HT1080 (cell line): Measurements from ENCODE around the gene ANKRD44. TPM values are rescaled to one million over a fixed set of nuclear protein-coding genes. Genes with fewer than 3 reads are reported as not detected.

Source experiments
- DNase-seq: peaks from one replicate; pipeline ENCODE4 v3.0.0-alpha.2; 2015; ENCODE audit warnings: low read depth
- total RNA-seq: library from RNA; depleted of rRNA; stranded (reverse); fragments of >200 nt; shearing (Covaris generic); gene quantifications from 2 replicates; pipeline ENCODE4 v1.2.3, GENCODE V29; 2014

Gene ANKRD44
- total RNA-seq, 1 experiment from 2014 or later: 16.0 TPM

- DNase-seq: no peak
Measured at GRCh38 chr2:197322724-197323720, 12.4 kb upstream of the ANKRD44 start.

DNA sequence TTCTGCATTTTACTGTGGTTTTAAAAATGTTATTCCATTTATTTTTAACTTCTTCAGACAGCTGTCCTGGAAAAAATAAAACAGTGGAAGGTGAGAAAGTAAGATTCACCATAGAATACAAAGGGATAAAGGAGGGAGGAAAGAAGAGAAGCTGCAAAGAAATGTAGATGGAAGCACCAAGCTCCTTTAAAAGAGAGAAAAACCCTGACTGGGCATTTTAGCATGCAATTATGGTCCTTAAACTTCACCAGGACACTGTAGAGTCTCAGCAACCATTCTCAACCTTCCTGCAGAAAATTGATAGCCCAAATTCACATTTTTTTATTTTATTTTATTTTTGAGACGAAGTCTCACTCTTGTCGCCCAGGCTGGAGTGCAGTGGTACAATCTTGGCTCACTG lies 11.6 kb upstream of the ANKRD44 start:
- DNase-seq: no peak

DNA sequence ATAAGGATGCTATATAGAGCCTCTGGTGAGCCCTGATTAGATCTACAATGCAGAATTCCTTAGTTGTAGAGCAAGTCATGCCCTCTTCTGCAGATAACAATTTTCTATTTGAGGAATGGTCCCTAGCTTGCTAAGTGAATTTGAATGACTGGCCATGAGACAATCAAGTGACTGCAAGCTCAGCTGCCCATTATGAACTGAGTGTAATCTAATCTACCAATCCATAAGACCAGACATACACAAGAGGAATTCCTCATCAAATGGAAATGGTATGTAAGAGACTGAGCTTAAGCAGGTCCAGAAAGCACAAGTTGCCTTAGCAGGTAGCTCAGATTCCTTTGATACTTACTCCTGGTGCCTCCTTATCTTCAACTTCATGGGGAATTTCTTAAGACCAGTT lies 4.8 kb upstream of the ANKRD44 start:
- DNase-seq: no peak

GRCh38 chr2:197312186-197312585 lies 1.6 kb upstream of the ANKRD44 start:
- no peak for DNase-seq

DNA sequence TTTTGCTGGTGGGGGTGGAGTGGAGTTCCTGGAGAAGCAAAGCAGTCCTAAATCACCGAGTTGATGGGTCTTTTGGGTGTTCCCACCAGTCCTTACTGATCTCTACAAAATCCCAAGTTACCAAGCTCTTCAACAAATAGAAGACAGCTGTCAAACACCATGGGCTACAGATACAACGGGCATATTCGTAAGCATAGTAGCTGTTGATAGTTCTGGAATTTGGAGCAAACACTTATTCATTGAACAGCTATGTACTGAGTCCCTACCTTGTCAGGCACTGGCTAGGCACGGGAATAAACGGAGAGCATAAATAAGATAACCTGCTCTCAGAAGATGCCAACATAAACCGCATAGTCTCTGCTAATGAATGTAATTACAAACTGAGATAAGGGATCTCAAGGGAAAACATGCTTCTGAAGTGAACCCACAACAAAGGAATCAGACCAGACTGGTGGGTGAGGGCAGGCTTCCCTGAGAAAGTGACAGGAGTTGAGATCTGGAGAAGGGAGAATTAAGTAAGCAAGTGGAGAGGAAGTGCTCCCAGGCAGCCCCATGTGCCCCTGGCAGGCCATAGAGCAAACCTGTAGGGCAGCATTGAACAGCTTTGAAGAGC lies 947 bp upstream of the ANKRD44 start:
- DNase-seq: peak; percentile 21

DNA sequence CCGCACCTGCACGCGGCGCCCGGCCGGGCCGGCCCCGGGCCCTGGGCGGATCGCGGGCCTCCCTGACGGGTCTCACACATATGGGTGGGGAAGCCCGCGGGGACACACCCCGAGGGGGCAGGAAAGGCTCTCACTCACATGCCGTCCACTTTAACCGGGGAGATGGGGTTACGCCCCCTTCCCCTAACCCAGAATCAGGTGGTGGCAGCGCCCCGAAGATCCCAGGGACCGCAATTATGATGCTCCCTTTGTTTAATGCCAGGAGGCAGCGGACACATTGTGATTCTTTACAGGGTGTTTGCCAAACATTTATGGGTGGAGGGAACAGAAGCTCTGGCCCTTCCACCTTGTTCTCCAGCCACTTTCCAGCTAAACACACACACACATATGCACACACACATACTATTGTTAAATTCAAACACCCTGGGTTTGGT lies 424 bp upstream of the ANKRD44 start:
- peak; percentile 17 for DNase-seq

DNA sequence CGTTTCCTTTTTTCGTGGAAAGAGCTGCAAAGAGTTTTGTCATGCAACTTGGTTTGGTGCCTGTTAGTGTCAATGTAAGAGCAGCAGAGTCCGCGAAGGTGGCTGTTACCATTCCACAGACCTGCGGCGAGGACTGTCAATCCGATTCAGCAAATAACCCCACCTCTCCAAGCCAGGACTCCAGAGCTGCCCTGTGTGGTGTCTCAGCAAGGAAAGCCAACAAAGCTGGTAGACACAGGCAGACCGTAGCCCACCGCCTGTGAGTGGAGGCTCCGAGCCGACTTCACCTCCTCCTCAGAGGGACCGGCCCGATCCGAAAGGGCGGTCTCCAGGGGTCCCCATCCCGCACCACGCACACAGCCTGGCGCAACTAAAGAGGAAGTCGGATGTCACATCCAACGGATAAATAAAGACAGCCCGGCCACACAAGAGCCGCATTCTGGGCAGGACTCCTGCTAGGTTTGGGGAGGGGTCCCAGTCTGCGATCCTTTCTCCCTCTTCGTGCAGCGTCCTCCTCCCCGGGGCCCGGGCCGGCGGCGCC lies 819 bp downstream of the ANKRD44 start:
- DNase-seq: no peak

- DNase-seq: no peak
Measured at GRCh38 chr2:197308996-197309690, 1.4 kb downstream of the ANKRD44 start.

- no peak for DNase-seq
Measured at GRCh38 chr2:197308585-197308984, 2.0 kb downstream of the ANKRD44 start.

DNA sequence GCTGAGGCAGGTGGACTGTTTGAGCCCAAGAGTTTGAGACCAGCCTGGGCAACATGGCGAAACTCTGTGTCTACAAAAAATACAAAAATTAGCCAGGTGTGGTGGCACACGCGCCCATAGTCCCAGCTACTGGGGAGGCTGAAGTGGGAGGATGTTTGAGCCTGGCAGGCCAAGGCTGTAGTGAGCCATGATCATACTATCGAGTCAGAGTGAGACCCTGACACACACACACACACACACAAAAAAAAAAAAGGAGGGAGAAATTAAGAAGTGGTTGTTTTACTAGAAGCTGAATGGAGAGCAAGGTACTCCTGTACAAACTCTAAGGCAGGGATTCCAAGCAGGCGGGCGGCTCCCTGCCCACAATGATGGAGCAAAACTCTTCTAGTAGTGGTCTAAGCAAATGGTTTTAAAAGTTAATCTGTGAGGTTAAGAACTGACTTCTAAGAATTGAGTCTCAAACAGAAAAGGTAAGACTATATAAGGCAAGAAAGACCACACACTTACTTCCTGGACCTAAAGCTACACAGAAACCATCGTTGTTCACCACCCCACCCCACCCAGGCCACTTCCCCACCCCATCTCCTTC lies 2.6 kb downstream of the ANKRD44 start:
- DNase-seq: no peak

DNA sequence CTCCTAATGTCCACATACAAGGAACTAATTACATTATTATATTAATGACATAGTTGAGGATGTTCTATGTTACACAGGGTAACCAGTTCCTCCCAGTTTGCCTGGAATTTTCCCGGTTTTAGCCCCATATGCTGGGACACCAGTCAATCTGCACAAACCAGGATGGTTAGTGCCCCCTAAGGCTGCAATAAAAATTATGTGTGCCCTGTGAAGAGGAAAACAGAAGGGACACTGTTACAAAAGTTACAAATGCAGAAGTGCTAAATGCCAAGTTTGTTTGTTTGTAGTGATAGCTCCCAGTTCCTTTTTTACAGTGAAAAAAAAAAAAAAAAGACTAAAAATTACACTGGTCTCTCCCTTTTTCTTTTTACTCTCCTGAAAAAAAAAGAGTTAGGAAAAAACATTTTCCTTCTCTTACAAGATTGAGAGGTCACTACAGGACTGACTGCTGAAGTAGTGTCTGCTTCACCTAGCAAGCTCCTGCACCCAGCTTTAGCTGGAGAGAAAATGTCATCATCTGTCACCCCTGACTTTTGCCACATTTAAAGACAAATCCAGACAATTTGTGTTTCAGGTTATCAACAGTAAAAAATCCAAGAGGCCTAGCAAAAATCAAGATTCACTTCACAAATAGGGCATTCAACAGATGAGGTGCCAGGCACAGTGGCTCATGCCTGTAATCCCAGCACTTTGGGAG lies 3.2 kb downstream of the ANKRD44 start:
- DNase-seq: no peak

GRCh38 chr2:197306696-197307040 lies 3.9 kb downstream of the ANKRD44 start:
- DNase-seq: peak; percentile 38

DNA sequence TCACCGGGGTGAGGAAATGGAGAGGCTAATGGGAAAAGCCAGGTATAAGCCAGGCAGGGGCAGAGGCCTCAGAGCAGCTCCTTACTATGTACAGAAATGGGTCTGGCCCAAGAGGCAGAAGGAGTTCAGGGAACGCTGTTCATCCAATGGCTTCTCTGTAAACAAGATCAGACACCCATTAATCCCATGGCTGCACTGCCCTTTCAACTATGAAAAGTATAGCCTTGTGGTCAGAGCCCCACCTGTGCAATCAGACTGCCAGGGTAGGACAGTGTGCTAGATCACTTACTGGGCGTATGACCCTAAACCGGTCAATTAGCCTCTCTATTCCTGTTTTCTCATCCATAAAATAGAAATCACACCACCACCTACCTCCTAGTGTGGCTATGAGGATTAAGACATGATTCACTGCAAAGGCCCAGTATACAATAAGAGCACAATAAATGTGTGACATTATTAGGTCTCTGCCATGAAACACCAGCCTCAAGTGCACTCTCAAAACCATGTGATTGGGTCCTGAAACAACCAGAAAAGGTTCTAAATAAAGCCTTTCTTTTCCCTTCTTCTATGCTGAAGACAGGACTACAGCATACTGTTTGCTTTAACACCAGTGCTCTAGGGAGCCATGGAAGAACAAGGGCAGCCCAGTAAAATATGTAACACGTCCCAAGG lies 4.4 kb downstream of the ANKRD44 start:
- DNase-seq: no peak

DNA sequence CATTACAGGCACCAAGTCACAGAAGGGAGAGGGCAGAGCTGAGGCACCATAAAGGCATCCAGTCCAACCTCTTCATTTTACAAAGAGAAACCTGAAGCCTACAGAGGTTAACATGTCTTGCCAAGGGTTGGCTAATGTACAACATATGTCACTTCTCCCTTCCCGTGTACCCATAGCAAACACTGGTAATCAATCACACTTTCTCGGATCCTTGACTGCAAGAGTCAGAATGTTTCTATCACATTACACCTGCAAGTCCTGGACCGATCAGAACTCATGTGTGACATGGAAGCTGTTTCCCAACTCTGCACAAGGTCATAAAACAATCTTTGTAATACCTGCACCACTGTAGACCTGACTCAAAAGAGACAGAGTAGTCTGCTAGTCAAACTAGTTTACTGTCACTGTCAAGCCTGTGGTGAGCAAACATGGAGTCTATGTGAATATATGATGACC lies 6.0 kb downstream of the ANKRD44 start:
- no peak for DNase-seq

DNA sequence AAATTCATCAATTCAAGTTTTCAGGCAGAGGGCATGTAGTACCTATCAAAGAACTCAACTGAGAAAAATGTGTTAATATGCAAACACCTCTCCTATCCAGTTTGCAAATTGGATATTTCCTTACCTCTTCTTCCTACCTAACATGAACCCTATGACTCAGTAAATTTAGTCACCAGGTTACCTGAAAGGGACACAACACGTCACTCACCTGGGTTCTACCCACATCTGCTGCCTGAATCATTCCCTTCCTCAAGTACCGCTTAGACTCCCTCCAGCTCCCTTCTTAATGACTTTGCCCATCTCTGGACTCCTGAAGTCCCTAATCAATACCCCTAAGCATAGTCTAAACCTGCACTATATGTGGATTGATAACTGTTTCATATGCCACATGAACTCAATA lies 10.4 kb downstream of the ANKRD44 start:
- no peak for DNase-seq

GRCh38 chr2:197298609-197299008 lies 12.0 kb downstream of the ANKRD44 start:
- DNase-seq: no peak

- no peak for DNase-seq
Measured at GRCh38 chr2:197297772-197298318, 12.7 kb downstream of the ANKRD44 start.

DNA sequence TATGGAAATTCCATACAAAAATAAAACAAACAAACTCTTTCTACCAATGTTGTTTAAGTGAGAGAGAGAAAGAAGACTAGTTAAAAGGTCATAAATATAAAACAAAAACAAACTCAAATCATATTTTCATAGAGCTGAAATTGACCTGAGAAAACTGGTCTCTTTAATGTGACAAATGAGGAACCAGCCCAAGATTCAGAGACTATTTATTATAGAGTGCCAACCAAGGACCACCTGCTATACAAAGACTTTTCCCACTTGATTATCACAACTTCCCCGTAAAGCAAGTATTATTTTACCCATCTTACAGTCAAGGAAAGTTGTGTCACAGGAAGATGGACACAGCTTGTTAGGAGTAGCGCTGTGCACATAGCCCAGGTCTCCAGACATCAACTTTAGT lies 13.3 kb downstream of the ANKRD44 start:
- no peak for DNase-seq

DNA sequence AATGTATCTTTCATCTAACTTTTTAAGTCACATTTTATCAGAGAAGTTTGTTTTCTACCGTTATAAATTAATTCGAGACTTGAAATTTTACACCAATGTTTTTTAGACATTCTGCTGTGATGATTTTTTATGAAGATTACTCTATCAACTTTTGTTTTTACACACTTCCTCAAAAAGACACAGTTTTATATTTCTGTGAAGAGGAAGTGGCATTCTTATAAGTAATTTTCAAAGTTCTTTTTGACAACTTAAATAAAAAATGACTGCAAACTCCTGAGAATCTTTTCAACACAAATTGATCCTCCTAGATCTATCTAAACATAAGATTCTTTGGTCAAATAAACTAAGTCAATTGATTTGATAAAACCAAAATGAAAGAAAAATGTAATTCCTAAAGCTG lies 13.7 kb downstream of the ANKRD44 start:
- DNase-seq: no peak

- no peak for DNase-seq
Measured at GRCh38 chr2:197294260-197294659, 16.3 kb downstream of the ANKRD44 start.
